ENCODE measurements around the gene BAD. TPM values are rescaled to one million over a fixed set of nuclear protein-coding genes. Genes with fewer than 3 reads are reported as not detected.
"Not testable (repeated sequence)": the region's sequence is repeated elsewhere in the genome, so short reads cannot be mapped to it uniquely, and the experiment has no call there.

Gene BAD
- polyA plus RNA-seq, 3 donors, result 36.7 to 58.9 (median 54.2) TPM

- no peak for DNase-seq (ENCODE audit: extremely low read depth in 1 of 11, low read depth in 9 of 11, low spot score in 4 of 11)
Observed at GRCh38 chr11:64318766-64319761, 34.6 kb upstream of the BAD start.

- DNase-seq (ENCODE audit: extremely low read depth in 1 of 11, low read depth in 9 of 11, low spot score in 4 of 11), result peak; percentile 87 to 95 (median 93)
Observed at GRCh38 chr11:64317961-64318765, 33.7 kb upstream of the BAD start, which contains the start of gene PRDX5. TSS of gene PRDX5 (plus strand) at chr11:64318121. CDS start at chr11:64318216, 95 bp downstream.

GRCh38 chr11:64317325-64317960 lies 33.0 kb upstream of the BAD start, which contains the start of gene TRMT112:
TSS of gene TRMT112 (minus strand) at chr11:64317559. CDS start at chr11:64317526, 33 bp downstream.
- peak; percentile 88 to 98 (median 94) for DNase-seq (ENCODE audit: extremely low read depth in 1 of 11, low read depth in 9 of 11, low spot score in 4 of 11)

- DNase-seq (ENCODE audit: extremely low read depth in 1 of 11, low read depth in 9 of 11, low spot score in 4 of 11), result no peak
Observed at GRCh38 chr11:64316672-64317324, 32.3 kb upstream of the BAD start.

- not testable (repeated sequence) for DNase-seq (ENCODE audit: extremely low read depth in 1 of 11, low read depth in 9 of 11, low spot score in 4 of 11)
Observed at GRCh38 chr11:64315667-64316526, 31.4 kb upstream of the BAD start.

GRCh38 chr11:64314805-64315561 lies 30.5 kb upstream of the BAD start:
- no peak for DNase-seq (ENCODE audit: extremely low read depth in 1 of 11, low read depth in 9 of 11, low spot score in 4 of 11)

GRCh38 chr11:64314146-64314804 lies 29.8 kb upstream of the BAD start:
- DNase-seq (ENCODE audit: extremely low read depth in 1 of 11, low read depth in 9 of 11, low spot score in 4 of 11), result no peak

GRCh38 chr11:64313491-64314145 lies 29.2 kb upstream of the BAD start:
- no peak for DNase-seq (ENCODE audit: extremely low read depth in 1 of 11, low read depth in 9 of 11, low spot score in 4 of 11)

- no peak for DNase-seq (ENCODE audit: extremely low read depth in 1 of 11, low read depth in 9 of 11, low spot score in 4 of 11)
Observed at GRCh38 chr11:64312947-64313346, 28.5 kb upstream of the BAD start.

GRCh38 chr11:64307795-64308194 lies 23.3 kb upstream of the BAD start:
- DNase-seq (ENCODE audit: extremely low read depth in 1 of 11, low read depth in 9 of 11, low spot score in 4 of 11), result not testable (repeated sequence)

GRCh38 chr11:64306876-64307622 lies 22.6 kb upstream of the BAD start:
- DNase-seq (ENCODE audit: extremely low read depth in 1 of 11, low read depth in 9 of 11, low spot score in 4 of 11), result no peak

- no peak for DNase-seq (ENCODE audit: extremely low read depth in 1 of 11, low read depth in 9 of 11, low spot score in 4 of 11)
Observed at GRCh38 chr11:64306563-64306875, 22.1 kb upstream of the BAD start.

- DNase-seq (ENCODE audit: extremely low read depth in 1 of 11, low read depth in 9 of 11, low spot score in 4 of 11), result no peak
Observed at GRCh38 chr11:64305691-64306562, 21.5 kb upstream of the BAD start.

- peak; percentile 91 to 99 (median 96) for DNase-seq (ENCODE audit: extremely low read depth in 1 of 11, low read depth in 9 of 11, low spot score in 4 of 11)
Observed at GRCh38 chr11:64305075-64305690, 20.7 kb upstream of the BAD start, which contains the start of gene ESRRA. TSS of gene ESRRA (plus strand) at chr11:64305524. CDS start at chr11:64307180, 1,656 bp downstream.
